GM21423 (cell line): ENCODE results near the gene ROBO4.
A peak's percentile ranks its signal among the peaks of the same experiment; 100 is the strongest.

ENCODE experiments used
- ATAC-seq: cut with Tn5 transposase; IDR thresholded peaks from one replicate; pipeline ENCODE4 v1.9.1; 2021; ENCODE audit warnings: mild to moderate bottlenecking, moderate library complexity; ENCODE audit not compliant: unreplicated experiment

ROBO4 gene

DNA sequence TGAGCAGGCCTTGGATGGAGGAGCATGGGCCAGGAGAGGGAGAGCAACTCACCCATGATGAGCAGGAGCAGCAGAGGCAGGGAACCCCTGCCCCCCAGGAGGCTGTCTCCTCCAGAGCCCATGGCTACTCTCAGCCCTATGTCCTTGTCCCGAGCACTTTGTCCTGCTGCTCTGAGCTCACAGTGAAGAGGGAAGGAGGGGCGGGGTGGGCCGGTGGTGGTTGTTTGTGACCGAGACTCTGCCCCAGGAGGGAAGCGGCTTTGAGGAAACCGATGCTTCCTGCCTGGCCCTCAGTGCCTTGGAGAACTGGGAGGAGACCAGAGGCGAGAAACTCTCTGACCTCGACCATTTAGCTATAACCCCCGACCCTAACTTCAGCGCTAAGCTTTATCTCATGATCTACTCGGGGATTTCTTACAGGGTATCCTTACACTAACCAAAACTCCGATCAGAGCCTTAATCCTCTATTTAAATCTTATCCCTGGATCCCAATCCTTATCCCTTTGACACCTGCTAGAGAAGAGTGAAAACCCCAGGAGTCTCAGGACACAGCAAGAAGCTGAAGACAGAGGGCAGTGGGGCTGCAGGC lies at the start of gene ROBO4:
Gene ROBO4 (minus strand): TSS at position 192 of the 589 bp plus-strand sequence. CDS start 70 bp downstream, at position 122.
- no peak for ATAC-seq

DNA sequence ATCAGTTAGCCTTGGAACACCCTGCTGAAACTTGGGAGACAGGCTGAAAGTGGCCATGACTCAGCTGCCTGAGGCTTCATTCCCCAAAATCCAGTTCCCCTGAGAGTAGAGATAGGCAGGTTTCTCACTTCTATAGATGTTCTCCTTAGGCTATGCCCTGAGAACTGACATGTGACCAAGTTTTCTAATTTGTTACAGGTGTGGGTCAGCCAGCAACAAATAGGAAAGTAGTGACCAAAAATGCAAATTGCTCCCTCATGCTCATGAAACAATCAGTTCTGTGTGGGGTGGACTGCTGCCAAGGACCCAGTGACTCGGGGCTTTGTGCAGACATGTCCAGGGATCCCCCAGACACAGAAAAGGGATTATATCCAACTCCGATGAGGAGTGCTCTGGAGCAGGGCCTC lies 49.1 kb upstream of the ROBO4 start:
- ATAC-seq = no peak

DNA sequence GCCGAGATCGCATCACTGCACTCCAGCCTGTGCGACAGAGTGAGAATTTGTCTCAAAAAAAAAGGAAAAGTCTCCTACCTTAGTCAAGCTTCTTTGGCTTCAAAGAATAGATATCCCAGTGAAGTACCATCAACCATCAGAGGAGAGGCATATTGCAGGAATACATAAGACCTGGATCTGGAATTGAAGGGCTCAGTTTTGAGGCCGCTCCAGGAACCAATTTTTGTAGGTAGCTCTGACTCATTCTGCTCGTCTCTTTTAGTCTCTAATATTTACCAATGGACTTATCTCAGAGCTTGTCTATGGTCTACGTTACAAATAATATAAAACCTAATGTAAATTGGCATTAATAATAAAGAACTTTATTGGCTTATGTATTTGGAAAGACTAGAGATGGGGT lies 48.2 kb upstream of the ROBO4 start:
- ATAC-seq = no peak

DNA sequence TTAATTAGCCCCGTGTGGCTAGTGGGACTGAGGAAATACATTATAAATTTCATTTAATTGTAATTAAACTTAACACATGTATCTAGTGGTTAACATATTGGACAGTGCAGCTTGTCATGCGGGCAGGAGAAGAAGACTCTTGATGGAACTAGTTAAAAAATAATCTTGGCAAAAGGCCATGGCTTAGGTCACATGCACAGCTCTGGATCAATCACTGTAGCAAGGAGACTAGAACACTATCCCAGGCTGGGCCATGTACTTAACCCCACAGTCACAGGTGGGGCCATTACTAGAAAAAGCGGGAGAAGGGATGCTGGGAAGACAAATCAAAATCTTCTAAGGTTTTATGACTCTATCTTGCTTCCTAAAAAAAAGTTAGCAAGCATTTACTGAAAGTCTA lies 46.9 kb upstream of the ROBO4 start:
- ATAC-seq = no peak

DNA sequence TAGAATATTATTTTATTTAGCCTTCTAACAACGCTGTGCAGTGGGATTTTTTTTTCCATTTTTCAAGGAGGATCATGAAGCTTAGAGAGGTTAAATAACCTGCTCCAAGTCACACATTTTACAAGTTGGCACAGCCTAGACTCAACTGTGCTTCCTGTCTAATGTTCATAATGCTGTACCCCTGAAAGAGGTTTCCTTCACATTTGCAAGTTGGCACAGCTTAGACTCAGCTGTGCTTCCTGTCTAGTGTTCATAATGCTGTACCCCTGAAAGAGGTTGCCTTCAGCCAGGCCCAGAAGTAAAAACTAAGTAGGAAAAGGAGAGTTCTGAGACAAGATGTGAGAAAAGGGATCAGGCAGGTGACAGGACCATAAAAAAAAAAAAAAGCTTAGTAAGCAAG lies 46.1 kb upstream of the ROBO4 start:
- no peak for ATAC-seq

DNA sequence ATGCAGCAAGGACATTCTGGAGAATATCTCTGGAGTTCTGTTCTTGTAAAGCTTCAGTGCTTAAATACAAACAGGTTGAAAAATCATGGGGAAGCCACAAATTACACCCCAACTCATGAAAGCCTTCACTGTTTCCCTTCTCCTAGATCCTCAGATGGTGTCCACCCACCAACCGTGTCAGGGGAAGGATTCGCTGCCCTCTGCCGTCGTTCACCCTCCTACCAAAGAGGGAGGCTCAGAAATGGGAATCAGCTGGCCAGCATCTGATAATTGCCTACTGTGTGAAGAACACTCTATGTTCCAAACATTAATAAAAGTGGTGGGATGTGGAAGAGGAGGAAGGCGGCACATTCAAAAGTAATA lies 45.6 kb upstream of the ROBO4 start:
- no peak for ATAC-seq

DNA sequence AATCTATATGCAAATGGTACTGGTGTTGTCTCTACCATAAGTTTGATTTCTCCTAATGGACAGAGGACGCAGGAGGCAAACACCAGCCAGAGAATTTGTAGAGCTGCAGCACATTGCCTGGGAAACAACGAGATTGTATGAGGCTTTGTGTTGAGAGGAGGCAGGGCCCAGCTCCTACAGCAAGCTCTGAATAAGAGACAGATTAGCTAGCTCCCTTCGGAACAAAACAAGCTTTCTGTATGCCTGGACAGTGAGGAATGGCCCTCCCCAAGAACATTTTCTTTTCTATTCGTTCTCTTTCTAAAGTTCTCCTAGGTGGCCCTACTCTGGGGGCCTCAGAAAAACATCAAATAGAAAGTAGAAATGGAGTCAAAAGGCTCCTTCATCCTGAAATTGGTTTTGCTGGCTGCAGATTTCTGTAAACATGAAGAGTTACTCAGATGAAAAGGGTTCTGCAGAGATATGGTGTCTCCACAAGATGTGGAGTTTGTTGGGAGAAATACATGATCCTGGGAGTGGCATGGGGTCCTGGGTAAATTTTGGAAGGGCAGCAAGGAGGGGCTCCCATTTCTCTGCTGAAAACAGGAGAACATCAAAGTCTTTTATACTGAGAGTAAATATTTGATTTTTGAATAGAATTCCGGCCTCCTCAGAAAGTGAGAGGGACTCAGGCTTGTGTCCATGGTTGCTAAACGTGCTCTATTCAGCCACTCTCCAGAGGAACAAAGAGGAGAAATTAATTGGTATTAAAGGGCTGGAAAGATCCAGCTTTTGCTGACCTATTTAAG lies 45.0 kb upstream of the ROBO4 start:
- ATAC-seq = no peak

DNA sequence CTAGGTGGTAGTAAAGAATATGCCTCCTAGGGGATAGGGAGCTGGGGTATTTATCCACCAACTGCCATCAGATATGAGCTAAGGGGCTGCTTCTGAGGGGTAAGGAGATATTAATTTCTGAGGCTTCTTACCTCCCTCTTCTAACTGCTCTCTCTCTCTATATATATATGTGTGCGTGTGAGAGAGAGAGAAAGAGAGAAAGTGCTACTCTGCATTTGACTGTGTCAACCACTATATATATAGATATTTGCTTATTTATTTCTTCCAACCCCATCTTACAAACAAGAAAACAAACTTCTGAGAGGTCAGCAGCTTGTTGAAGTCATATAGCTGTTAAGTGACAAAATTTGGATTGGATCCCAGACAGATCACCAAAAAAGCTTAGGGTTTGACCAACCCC lies 44.0 kb upstream of the ROBO4 start:
- no peak for ATAC-seq

DNA sequence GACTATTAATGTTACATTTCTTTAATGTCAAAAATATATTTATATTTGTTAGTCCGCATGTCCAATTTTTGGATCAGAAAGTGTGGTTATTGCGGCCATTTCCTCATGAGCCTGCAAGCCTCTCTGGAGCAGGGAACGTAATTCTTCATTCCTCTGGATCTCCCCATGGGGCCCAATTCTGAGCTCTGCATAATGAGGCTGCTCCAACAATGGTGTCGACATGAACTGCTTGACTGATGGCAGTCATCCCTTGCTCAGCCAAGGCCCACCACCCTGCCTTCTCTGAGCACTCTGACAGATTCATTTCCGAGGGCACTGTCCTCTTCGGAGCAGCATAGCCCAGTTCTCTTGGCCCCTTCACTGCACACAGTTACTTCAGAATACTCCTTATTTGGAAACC lies 41.3 kb upstream of the ROBO4 start:
- no peak for ATAC-seq

DNA sequence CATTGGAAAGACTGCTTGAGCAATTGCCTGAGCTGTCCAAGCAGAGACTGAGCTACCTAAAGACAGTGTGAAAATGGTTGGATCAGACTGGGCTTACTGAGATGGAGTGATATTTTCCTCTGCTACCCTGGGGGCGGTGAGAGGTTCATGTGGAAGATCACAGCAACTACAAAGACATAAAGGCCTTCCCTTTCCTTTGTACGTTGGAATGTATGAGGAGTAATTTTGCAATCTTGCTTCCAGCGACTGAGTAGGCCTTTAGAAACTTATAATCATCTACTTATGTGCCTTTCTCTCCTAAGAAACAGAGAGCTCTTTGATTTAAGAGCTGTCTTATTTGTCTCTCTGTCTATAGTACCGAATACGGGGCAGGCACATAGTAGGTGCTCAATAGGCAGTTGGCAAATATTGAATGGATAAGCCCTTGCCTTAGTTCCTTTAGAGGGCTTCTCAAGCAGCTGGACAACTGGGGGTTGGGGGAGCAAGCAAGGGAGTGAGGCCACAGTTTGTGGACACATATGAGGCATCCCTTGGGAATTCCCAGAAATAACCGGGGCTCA lies 40.6 kb upstream of the ROBO4 start:
- no peak for ATAC-seq

DNA sequence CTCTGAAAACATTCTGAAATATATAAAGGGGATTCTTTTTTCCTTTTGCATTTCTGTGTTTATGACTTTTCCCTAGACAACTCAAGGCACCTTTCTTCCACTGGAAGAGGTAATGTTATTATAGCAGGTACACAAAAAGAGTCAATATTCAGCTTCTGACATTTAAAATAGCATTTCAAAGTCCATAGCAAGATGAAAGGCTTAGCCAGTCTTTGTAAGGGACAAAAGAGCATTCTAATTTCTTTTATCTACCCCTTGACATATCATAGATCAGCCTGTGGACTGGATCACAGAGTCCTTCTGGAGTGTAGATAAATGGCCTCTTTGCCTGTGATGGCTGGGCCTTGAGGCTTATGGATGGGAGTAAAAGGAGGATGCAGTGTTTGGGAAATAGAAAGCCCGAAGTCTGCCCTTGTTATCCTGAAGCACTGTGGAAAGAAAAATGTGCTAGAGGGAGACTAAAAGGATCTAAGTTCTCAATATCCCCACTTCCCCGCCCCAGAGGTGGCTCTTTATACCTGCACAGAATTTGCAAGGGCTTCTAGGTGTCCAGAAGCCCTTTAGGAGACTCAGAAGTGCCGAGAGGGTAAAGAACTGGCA lies 39.8 kb upstream of the ROBO4 start:
- no peak for ATAC-seq

DNA sequence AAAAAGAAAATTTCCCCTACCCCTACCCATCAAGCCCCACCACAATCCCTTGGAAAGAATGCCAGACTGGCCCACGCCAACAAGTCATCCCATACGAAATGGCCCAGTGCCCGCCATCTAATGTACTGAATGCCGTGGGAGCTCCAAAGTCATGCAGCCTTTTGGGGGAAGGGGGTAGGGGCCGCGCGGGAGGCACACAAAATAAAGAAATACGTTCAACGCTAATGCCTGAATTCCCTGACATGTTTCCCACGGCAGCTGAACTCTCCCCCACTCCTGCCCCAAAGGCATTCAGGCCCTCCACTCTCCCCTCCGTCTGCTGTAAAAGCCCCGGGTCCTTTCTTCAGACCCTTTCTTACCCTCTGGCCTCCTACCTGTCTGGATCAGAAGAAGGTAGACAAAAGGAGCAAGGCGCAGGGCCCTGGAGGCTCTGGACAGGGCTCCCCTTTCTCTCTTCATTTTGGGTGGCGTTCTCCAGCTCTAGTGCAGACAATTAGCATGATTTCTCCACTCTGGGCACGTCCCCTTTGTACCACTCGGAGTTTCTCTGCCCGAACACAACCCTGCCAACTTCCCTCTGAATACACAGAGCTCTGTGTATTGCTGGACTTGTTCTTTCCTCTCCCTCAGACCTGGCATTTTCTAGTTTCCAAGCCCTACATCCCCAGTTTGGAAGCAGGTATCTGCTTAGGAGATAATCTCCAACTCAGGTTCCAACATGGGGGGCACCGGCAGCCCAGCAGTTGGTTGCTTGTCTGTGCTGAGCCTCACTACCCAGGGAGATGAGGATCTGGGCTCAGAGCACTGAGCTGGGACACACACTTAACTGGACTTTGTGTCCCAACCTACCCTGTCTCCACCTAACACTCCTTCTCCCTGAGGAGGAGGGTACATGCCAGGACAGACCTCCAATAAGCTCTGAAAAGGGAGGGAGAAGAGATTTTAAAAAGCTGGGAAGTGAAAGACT lies 38.2 kb upstream of the ROBO4 start, which contains the start of gene HEPACAM:
Gene HEPACAM (minus strand): TSS at position 500 of the 967 bp plus-strand sequence. CDS start 41 bp downstream, at position 459.
- no peak for ATAC-seq

DNA sequence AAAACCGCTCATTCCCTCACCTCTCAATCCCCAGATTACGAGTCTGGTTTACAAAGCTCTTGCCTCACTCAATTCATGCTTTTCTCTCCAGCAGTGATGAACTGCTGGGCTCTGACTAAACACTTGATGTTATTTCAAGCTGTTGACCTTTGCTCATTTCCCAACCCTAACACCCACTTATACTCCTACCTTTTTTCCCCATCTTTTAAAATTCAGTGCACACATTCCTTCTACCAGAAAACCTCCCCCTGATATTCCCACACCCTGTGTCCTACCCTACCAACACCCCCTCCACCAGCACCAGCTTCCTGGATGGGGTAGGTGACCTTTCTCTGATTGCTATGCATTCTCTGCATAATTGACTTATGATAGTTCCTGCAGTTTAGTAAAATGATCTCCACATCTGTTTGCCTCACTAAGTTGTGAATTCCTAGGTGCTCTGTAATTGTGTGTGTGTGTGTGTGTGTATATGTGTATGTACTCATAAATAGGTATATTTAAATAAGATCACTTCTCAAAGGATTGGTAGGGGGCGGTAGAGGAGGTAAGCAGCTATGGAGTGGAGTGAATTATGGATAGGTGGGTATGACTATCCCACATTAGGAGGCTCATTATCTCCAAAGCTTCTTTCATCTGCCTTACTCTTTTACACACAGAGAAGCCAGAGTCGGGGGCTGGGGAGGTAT lies 37.3 kb upstream of the ROBO4 start:
- no peak for ATAC-seq

DNA sequence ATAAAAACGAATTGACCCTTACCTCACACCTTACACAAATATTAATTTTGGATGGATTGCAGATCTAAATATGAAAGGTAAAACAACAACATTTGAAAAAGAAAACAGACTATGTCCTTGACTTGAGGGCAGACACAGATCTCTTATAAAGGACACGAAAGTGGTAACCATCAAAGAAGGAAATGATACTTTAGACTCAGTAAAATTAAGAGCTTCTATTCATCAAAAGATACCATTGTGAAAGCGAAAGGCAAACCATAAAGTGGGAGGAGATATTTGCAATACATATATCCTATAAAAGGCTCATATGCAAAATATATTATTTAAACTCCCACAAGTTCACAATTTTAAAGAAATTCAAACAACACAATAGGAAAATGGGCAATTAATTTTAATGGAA lies 33.1 kb upstream of the ROBO4 start:
- ATAC-seq = peak; percentile 88

DNA sequence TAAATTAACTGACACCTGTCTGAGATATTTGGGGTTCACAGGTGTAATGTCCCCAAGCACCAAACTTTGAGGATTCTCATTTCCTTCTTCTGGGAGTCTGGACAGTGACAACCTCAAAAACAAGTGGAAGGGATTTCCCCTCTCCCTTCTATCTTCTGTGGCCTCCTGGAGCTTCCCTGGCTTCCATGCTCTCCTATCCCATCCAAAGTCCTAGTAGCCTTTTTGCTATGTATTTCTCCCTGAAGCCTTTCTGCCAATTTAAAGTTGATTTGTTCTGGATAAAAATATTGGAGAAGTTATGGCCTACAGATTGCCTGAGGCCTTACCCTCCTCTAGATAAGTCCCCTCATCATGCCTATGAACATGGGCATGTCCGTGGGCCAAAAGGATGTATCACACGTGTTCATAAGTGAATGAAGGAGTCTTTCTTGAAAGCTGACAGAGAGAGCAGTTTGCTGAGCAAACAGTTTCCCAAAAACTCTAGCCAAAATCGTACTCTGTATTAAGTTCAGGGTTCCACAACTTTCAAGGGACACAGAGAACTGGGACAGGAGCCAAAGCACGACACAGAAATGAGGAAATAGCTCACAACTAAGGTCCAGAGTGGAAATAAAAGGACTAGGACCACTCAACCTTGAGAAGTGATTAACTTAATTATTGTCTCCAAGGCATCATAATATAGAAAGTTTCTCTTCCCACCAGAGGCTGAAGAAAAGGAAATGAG lies 31.4 kb upstream of the ROBO4 start:
- ATAC-seq = no peak

DNA sequence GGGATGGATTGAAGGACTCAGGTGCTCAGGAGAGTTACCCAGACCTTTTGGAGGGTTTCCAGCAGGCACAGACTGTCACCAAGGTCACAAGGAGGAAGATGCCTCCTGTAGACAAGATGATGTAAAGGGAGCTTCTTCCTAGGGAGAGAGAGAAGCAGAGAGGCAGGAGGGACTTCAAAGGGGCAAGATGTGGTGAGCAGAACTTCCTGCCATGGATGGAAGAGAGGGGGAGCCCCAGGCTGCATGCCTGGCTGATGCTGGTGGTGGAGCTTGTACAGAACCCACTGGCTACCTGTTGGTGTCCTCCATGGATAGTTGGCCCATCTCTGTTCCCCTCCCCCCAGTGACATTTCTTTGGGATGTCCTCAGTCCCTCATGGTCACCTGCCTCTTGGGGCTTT lies 25.6 kb upstream of the ROBO4 start:
- ATAC-seq = no peak

DNA sequence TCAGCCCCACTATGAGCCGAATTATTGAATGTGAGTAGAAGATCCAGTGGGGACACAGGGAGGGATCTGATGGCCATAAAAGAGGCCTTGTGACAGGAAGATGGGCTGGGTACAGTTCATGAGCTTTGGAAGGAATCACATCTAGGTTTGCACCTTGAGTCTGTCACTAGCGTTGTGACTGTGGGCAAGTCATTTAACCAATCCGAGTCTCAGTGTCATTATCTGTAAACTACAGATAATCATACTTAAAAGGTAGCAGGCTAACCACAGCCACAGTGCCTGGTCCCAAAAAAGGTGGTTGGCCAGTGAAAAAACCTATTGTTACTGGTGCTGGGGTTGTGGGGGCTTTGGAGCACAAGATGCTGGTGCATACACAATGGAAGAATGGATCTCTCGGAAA lies 25.2 kb upstream of the ROBO4 start:
- no peak for ATAC-seq

DNA sequence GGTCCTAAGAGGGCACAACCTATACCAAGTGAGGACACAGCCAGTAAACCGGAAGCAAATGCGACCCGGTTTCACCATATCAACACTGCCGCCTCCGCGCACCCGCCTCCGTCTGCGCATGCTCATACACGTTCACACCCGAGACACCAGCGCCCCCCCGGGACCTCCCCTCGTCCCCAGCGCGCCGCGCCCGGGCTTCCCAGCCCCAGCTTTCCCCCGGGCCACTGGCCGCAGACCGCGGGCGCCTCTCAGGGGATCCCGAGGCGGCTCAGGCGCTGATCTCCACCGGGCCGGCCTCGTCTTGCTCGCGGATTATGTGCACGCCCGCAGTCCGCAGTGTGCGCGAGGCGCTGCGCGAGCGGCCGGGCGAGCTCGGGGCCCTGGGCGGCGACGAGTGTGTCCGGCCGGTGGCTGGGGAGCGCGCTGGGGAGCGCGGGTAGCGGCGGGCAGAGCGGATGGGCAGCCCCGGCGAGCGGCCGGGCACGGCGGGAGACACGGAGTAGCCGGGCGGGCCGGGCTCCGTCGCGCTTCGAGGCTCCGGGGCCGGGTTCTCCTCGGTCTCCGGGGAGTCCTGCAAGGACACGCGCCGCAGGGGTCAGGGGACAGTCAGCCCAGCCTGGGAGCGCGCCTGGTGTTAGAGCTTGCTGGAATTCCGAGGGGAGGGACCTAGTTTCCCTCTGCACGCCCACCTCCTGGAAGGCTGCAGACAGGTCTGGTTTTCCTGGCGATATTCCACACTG lies 23.4 kb upstream of the ROBO4 start:
- peak; percentile 52 for ATAC-seq

DNA sequence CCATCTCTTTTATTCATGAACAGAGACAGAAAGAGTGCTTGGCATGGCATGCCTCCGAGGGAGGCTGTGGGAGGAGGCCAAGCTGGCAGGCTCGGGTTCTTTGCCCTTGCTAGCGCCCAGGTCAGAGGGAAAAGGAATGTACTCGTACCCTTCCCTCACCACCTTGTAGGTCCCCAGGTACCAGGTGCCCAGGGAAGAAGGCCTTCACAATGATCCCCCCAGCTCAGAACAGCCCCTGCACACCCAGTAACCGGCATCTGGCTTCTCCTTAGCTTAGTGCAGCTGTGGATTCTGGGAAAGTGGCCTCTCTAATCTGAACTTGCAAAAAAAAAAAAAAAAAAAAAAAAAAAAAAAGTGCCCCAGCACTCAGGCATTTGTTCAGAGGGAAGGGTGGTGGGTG lies 22.7 kb upstream of the ROBO4 start:
- no peak for ATAC-seq
